GM19099 (cell line): Measurements from ENCODE around the gene MEIOC.
A peak's percentile ranks its signal among the peaks of the same experiment; 100 is the strongest.

ENCODE experiments used
- POLR2A ChIP-seq: IDR thresholded peaks from 3 replicates; pipeline ENCODE4 v1.6.1; 2011; ENCODE audit warnings: low read depth; ENCODE audit not compliant: insufficient read length; ENCODE audit errors: extremely low read depth

MEIOC gene

GRCh38 chr17:44688200-44688599, 31.9 kb downstream of the MEIOC start:
- no peak for TF ChIP-seq POLR2A

- TF ChIP-seq POLR2A: no peak
These were observed 32.6 kb downstream of the MEIOC start for GRCh38 chr17:44688675-44689476.

GRCh38 chr17:44689477-44690217, 33.4 kb downstream of the MEIOC start, which contains the start of gene CCDC43:
Gene CCDC43 (minus strand): TSS chr17:44689776. CDS start chr17:44689753, 23 bp downstream.
- TF ChIP-seq POLR2A: peak; percentile 95

- TF ChIP-seq POLR2A: no peak
These were observed 37.3 kb downstream of the MEIOC start for GRCh38 chr17:44693609-44694008.

GRCh38 chr17:44707755-44708400, 51.6 kb downstream of the MEIOC start:
- no peak for TF ChIP-seq POLR2A

- peak; percentile 63 for TF ChIP-seq POLR2A
These were observed 52.4 kb downstream of the MEIOC start, which contains the start of gene DBF4B for GRCh38 chr17:44708401-44709263. Gene DBF4B (plus strand): TSS chr17:44708665. CDS start chr17:44708821, 156 bp downstream.

- no peak for TF ChIP-seq POLR2A
These were observed 63.2 kb downstream of the MEIOC start for GRCh38 chr17:44719444-44719843.

GRCh38 chr17:44722254-44722653, 66.0 kb downstream of the MEIOC start:
- TF ChIP-seq POLR2A: no peak
